ENCODE results near the gene ERG.

ERG gene

GRCh38 chr21:38349111-38349746 is 149.0 kb downstream of the ERG start:
- TF ChIP-seq CTCF (conservative IDR thresholded peaks at IDR 0.05): no peak
- no peak for TF ChIP-seq ZFX (IDR thresholded peaks at IDR 0.05)
- H3K27ac ChIP-seq: no peak overlapping the region

GRCh38 chr21:38346286-38346685 is 152.0 kb downstream of the ERG start:
- no peak for TF ChIP-seq ZFX (IDR thresholded peaks at IDR 0.05)
- TF ChIP-seq CTCF (conservative IDR thresholded peaks at IDR 0.05): no peak
- H3K27ac ChIP-seq: no peak overlapping the region

GRCh38 chr21:38343691-38344090 is 154.6 kb downstream of the ERG start:
- no peak overlapping the region for H3K27ac ChIP-seq
- TF ChIP-seq CTCF (conservative IDR thresholded peaks at IDR 0.05) (no peak), ZFX (IDR thresholded peaks at IDR 0.05) (no peak)

- no peak for TF ChIP-seq ZFX (IDR thresholded peaks at IDR 0.05)
- no peak overlapping the region for H3K27ac ChIP-seq
Observed at GRCh38 chr21:38342739-38343138, 155.5 kb downstream of the ERG start.

GRCh38 chr21:38341546-38342012 is 156.7 kb downstream of the ERG start:
- no peak overlapping the region for H3K27ac ChIP-seq
- no peak for TF ChIP-seq CTCF (conservative IDR thresholded peaks at IDR 0.05)

GRCh38 chr21:38340131-38340530 is 158.1 kb downstream of the ERG start:
- TF ChIP-seq ZFX (IDR thresholded peaks at IDR 0.05) (no peak), CTCF (conservative IDR thresholded peaks at IDR 0.05) (no peak)
- no peak overlapping the region for H3K27ac ChIP-seq

GRCh38 chr21:38337793-38338192 is 160.5 kb downstream of the ERG start:
- no peak overlapping the region for H3K27ac ChIP-seq
- TF ChIP-seq ZFX (IDR thresholded peaks at IDR 0.05) (no peak), CTCF (conservative IDR thresholded peaks at IDR 0.05) (no peak)

- TF ChIP-seq ZFX (IDR thresholded peaks at IDR 0.05) (no peak), CTCF (conservative IDR thresholded peaks at IDR 0.05) (no peak)
- H3K27ac ChIP-seq: no peak overlapping the region
Observed at GRCh38 chr21:38334866-38335265, 163.4 kb downstream of the ERG start.
